GM12873 (cell line): ENCODE results near the gene CRYL1.

Source experiments
- TF ChIP-seq, protein P1 (sequence below): IDR thresholded peaks from 2 replicates; pipeline ENCODE4 v1.5.1; 2012; ENCODE audit warnings: low read depth, mild to moderate bottlenecking, moderate library complexity, low read length, control low read depth; ENCODE audit not compliant: insufficient read depth; ENCODE audit errors: missing control alignments

Gene CRYL1

DNA sequence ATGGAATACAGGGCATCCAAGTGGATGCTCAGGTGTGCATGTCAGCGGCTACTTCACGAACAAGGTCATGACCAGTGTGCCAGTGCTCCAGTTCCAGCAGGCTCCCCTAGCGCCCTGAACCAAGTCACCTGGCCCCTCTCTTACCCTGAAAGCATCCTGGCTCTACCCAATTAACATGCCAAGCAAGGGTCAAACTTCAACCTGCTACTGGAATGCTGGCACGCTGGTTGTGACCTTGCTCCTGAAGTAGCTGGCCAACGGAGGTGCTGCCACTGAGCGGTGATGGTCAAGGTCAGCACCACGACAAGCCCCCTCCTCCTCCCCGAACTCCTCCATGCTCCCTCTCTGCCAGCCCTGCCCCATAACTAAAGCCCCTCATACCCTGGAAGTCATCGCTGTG lies 96.0 kb downstream of the CRYL1 start:
- TF ChIP-seq, protein P1, sequence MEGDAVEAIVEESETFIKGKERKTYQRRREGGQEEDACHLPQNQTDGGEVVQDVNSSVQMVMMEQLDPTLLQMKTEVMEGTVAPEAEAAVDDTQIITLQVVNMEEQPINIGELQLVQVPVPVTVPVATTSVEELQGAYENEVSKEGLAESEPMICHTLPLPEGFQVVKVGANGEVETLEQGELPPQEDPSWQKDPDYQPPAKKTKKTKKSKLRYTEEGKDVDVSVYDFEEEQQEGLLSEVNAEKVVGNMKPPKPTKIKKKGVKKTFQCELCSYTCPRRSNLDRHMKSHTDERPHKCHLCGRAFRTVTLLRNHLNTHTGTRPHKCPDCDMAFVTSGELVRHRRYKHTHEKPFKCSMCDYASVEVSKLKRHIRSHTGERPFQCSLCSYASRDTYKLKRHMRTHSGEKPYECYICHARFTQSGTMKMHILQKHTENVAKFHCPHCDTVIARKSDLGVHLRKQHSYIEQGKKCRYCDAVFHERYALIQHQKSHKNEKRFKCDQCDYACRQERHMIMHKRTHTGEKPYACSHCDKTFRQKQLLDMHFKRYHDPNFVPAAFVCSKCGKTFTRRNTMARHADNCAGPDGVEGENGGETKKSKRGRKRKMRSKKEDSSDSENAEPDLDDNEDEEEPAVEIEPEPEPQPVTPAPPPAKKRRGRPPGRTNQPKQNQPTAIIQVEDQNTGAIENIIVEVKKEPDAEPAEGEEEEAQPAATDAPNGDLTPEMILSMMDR: no peak

DNA sequence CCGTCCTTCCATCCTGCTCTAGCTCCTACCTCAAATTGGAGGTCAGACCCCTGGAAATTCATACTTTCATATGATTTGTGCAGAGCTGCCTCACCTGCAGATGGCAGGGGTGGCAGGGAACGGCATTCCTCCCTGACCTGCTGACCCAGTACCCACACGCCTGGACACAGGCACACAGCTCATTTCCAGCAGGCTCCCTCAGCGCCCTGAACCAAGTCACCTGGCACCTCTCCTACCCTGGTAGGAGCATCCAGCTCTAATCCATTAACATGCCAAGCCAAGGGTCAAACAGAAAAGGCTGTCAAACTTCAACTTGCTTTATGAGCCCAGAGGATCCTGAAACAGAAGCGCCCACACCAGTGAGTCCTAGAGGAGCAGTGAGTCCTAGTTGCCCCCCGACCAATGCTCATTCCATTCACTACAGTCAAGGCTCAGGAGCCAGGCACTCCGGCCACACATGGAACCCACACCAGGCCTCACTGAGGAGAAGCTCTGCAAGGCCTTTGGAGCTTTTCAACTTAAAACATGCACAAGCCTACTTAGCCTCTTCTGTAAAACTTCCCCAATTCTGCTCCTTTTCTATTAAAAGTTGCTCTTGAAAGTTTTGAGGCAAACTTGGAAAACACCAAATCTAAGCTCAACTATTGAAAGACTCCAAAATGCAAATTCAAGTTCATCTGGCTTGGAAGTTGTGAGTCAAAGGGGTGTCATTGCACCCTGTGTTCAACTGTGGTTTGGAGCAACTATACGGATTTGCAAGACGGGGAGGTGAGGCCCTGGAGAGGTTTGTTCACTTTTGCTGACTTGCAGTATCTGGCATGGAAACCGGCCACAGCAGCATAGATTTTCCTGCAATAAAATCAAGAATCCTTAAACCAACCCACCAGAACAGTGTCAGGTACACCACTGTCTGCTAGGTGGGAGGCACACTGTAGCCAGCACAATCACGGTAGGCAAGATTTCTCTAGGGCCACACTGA lies 96.7 kb downstream of the CRYL1 start:
- TF ChIP-seq, protein P1: no peak

DNA sequence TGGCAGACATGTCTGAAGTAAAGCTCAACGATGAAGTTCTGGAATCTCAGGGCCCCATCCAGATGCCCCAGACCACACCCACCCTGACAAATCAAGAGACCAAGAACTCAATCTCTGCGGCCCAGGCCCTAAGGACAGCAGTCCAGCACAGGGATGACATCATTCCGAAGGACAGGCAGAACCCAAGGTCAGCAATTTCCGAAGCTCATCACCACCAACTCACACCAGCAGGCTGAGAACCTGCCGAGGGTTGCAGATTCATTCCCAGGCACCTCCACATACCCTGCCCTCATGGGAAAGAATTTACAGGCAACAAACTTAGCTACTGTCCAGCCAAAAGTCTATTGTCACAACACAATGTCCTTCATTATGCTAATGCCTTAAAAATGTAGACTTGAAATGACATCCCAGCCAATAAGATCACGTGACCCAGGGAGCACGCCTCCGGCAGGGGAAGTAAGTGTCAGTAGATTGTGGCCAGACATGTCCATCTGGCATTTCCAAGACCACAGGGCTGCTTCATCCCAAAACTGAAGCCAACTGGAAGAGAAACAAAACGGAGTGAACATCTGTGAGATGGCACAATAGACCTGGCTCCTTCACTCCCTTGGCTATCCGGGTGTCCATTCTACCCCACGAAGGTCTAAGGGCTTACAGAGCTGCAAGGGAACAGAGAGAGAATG lies 98.8 kb downstream of the CRYL1 start:
- TF ChIP-seq, protein P1: no peak

DNA sequence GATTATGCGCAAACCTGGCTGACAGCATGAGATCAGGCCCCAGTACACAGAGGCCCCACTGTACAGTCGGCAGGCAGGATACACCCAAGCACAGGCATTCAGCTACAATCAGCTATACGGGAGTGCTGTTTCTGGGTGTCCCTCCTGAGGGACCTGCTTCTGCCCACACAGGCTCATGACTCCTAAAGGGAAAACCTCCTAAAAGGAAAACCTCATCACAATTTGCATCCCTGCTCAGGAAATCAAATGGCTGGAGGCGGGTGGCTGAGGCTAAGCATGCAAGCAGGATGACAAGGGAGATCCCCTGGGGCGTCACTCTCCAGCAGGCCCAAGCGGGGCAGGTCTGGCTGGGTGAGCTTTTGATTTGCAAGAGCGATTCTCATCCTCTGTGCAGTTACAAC lies 99.8 kb downstream of the CRYL1 start:
- TF ChIP-seq, protein P1: no peak

DNA sequence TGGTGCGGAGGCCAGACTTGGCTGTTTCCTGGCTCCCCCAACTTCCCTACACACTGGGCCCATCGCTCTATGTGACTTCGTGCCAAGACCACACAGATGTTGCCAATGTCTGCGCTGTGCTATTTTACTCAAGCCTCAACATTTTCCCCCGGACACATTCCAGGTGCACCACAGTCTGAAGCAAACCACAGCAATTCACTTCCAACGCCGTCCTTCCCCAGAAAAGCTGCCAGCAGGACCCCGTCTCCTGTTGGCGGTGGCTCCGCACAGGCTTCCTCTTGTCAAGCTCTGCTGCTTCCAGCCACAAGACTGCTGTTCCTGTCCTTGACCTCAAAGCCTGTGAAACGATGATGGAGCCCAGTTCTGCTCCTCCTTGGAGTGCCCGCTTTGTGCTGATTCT lies 100.7 kb downstream of the CRYL1 start:
- TF ChIP-seq, protein P1: no peak

DNA sequence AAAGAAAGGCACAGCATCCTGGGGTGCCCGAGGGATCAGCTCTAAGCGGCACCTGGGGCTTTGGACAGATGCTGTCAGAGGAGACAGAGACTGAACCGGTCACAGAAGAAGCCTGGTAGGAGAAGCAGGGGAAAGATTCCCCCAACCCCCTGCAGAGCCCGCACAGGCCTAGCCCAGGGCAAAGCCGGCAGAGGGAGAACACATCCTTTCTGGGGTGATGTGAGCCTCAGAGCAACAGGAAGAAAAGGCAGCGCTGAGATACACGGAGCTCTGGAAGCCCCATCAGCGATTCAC lies 101.2 kb downstream of the CRYL1 start:
- TF ChIP-seq, protein P1: no peak

DNA sequence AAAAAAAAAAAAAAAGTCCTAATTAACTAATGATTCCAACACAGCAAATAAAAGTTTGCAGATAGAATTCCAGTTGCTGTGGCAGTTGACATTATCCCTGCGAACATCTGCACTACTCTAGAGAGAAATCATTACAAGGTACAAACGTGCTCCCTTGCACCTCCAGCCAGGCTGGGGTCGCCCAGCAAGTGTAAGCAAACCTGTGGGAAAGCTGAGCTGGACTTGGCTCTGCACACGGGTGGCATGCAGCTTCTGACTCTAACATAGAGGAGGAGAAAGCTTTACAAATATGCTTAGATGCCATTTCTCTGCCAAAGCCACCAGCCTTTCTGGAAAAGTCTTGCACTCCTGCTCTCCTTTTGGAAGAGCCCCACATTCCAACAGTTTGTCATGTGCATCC lies 103.3 kb downstream of the CRYL1 start:
- TF ChIP-seq, protein P1: no peak
